Measurements from ENCODE around the gene VPS39.

The VPS39 gene

GRCh38 chr15:42146551-42147430, 61.3 kb downstream of the VPS39 start:
- no peak overlapping the region for H3K4me3 ChIP-seq (ENCODE audit: low read depth, low read length)
- TF ChIP-seq CTCF (IDR thresholded peaks at IDR 0.05; ENCODE audit: borderline replicate concordance, insufficient read depth, low read depth, low read length), result no peak

GRCh38 chr15:42145546-42146455, 62.3 kb downstream of the VPS39 start:
- no peak for TF ChIP-seq CTCF (IDR thresholded peaks at IDR 0.05; ENCODE audit: borderline replicate concordance, insufficient read depth, low read depth, low read length)
- H3K4me3 ChIP-seq (ENCODE audit: low read depth, low read length), result no peak overlapping the region

DNA sequence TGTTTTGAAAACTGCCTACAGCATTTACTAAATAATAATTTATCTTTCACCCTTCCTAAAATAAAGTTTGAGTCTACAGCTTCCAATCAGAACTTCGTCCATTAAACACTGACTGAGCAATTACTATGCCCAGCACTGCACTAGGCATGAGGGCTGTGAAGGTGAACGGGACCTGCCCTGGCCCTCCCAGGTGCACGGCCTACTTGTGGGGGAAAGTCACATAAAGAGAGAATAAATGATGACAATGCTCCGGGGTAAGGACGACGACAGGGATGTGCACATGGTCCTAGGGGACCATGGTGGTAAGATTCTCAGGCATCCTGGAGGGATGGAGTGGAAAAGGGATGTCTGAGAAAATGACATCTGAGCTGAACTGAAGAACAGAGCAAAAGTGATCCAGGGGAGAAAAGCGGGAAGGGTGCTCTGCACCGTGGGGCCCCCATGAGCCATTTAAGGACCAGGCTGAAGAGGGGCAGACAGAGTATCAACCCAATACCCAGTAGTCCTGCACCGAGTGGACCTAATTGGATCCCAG, 63.2 kb downstream of the VPS39 start:
- H3K4me3 ChIP-seq (ENCODE audit: low read depth, low read length), result no peak overlapping the region
- no peak for TF ChIP-seq CTCF (IDR thresholded peaks at IDR 0.05; ENCODE audit: borderline replicate concordance, insufficient read depth, low read depth, low read length)

DNA sequence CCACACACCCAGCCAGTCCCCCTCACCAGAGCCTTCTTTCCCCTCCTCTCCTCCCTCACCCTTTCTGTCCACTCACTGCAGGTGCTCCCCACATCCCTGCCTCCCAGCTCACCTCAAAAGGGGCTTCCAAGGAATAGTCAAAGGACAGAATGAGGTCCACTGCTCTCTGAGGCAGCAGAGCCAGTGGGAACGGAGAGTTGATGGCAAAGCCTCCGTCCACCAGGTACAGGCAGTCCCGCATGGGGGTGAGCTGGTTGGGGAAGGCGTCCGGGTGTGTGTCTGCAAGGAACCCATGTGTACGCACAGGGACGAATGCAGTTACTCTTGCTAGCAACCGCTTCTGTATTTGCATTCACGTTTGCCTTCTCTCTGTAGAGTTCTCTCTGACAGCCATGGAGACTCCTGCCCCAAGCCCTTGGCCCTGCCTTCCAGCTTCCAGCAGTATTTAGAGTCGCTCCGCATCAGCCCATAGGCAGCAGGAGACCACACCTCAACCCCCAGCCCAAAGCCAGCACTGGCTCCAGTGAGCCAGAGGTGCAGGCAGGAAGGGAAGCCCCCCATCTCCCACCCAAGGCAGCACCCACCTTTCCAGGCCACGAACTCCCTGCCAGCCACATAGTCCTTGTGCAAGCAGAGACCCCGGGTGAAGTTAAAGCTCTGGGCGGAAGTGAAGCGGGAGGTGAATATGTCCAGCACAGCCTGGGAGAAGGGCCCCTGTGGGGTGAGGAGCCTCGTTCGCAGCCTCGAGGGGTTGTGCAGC, 64.1 kb downstream of the VPS39 start:
- TF ChIP-seq CTCF (IDR thresholded peaks at IDR 0.05; ENCODE audit: borderline replicate concordance, insufficient read depth, low read depth, low read length), result no peak
- no peak overlapping the region for H3K4me3 ChIP-seq (ENCODE audit: low read depth, low read length)

DNA sequence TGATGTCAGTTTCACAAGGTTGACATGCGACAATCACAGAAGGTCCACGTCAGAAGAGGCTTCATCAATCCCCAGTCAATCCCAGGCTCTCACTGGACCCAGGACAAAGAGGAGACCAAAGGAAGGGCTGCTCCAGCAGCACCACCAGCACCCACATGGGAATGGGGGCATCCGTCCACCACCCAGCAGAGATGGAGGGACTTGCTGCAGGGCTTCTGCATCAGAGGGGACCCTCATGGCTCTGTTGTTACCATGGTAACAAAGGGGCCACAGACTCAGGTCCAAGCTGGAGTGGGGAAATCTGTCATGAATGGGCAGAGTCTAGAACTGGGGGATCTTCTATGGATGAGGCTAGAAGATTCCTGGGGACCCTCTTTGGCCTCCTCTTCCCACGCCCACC, 64.7 kb downstream of the VPS39 start:
- TF ChIP-seq CTCF (IDR thresholded peaks at IDR 0.05; ENCODE audit: borderline replicate concordance, insufficient read depth, low read depth, low read length), result no peak
- no peak overlapping the region for H3K4me3 ChIP-seq (ENCODE audit: low read depth, low read length)

- H3K4me3 ChIP-seq (ENCODE audit: low read depth, low read length), result no peak overlapping the region
These were observed 66.1 kb downstream of the VPS39 start for GRCh38 chr15:42141795-42142667.

More at GRCh38 chr15:42141795-42142667, 66.1 kb downstream of the VPS39 start:
- no peak for TF ChIP-seq CTCF (IDR thresholded peaks at IDR 0.05; ENCODE audit: borderline replicate concordance, insufficient read depth, low read depth, low read length)

Data from GM12875 (cell line).